ENCODE measurements around the gene MYO5A. TPM values are rescaled to one million over a fixed set of nuclear protein-coding genes. Genes with fewer than 3 reads are reported as not detected.
A peak's percentile ranks its signal among the peaks of the same experiment; 100 is the strongest.
"Not testable (repeated sequence)": the region's sequence is repeated elsewhere in the genome, so short reads cannot be mapped to it uniquely, and the experiment has no call there.

MYO5A gene
- total RNA-seq, result 31.2 TPM

DNA sequence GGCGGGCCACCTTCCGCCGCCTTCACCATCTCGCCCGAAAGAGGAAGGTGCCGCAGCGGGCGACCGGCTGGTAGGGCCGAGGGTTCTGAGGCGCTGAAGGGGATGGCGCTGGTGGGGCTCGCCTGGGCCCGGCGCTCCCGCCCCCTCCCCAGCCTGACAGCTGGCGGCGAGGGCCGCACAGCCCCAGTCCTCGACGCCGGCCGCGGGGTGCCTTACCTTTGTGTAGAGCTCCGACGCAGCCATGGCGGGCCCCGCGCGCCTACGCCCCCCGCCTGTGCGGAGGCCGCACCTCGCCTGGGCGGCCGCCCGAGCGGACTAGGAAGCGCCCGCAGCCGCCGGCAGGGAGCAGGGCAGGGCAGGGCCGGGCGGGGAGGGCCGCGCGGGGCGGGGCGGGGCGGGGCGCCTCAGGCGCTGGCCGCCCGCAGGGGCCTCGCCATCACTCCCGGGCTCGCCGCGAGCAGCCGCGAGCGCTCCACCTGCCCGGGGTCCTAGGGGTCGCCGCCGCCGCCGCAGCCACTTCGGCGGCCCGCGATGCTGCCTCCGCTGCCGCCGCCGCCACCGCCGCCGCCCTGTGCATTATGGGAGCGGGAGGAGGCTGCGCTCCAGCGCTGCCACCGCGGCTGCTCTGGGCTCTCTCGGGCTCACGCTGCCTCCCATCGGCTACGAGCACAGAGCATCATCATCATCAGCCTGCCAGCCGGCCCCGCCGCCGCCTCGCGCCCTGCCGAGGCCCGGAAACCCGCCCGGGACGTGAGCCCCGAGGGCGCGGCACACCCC, at the start of gene MYO5A:
Gene MYO5A (minus strand): TSS at position 317 of the 777 bp plus-strand sequence. CDS start 74 bp downstream, at position 243.
- Histone ChIP-seq H3K4me3 (peak within 1 kb of the TSS; percentile 78 to 83), H3K36me3 (no peaks in the 10 kb centered on the region), H3K27ac (peak within 1 kb of the TSS; percentile 91), H3K27me3 (no peaks in the 10 kb centered on the region), H3K9me3 (no peaks in the 10 kb centered on the region), H3K4me1 (peaks cover 12% of the 10 kb centered on the region)
- intact Hi-C loops (cut with DNase I), result no loop called here
- no peak for DNase-seq (ENCODE audit: extremely low spot score in 2 of 2)
- peak in 1 of 2 donors; percentile 19 for TF ChIP-seq POLR2A (IDR thresholded peaks at IDR 0.05)
- no peak for TF ChIP-seq POLR2AphosphoS5 (IDR thresholded peaks at IDR 0.05; ENCODE audit: insufficient read depth in 1 of 2, low read depth in 1 of 2)
- TF ChIP-seq, protein P1, sequence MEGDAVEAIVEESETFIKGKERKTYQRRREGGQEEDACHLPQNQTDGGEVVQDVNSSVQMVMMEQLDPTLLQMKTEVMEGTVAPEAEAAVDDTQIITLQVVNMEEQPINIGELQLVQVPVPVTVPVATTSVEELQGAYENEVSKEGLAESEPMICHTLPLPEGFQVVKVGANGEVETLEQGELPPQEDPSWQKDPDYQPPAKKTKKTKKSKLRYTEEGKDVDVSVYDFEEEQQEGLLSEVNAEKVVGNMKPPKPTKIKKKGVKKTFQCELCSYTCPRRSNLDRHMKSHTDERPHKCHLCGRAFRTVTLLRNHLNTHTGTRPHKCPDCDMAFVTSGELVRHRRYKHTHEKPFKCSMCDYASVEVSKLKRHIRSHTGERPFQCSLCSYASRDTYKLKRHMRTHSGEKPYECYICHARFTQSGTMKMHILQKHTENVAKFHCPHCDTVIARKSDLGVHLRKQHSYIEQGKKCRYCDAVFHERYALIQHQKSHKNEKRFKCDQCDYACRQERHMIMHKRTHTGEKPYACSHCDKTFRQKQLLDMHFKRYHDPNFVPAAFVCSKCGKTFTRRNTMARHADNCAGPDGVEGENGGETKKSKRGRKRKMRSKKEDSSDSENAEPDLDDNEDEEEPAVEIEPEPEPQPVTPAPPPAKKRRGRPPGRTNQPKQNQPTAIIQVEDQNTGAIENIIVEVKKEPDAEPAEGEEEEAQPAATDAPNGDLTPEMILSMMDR (IDR thresholded peaks at IDR 0.05), result no peak

DNA sequence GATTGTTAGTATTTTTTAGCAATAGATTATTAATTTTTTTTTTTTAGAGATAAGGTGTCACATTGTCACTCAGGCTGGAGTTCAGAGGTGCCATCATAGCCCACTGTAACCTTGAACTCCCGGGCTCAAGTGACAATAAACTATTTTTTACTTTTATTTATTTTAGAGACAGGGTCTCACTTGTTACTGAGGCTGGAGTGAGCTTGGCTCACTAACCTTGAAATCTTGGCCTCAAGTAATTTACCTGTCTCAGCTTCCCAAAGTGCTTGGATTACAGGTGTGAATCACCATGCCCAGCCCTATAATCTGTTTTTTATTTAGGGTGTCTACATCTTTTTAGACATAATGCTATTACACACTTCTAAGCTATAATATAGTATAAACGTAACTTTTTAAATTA, 48.0 kb upstream of the MYO5A start:
- no peaks in the 10 kb centered on the region for H3K4me1 ChIP-seq
- no peak for DNase-seq (ENCODE audit: extremely low spot score in 2 of 2)
- no peaks in the 10 kb centered on the region for H3K27me3 ChIP-seq
- H3K9me3 ChIP-seq, result no peaks in the 10 kb centered on the region
- intact Hi-C loops (cut with DNase I), result no loop called here
- no peak overlapping the region for H3K27ac ChIP-seq
- H3K36me3 ChIP-seq, result peaks cover 0 to 8% of the 10 kb centered on the region in 2 donors
- H3K4me3 ChIP-seq, result no peak overlapping the region
- TF ChIP-seq, protein P1 (IDR thresholded peaks at IDR 0.05), result no peak
- TF ChIP-seq POLR2A (IDR thresholded peaks at IDR 0.05), result no peak
- TF ChIP-seq POLR2AphosphoS5 (IDR thresholded peaks at IDR 0.05; ENCODE audit: insufficient read depth in 1 of 2, low read depth in 1 of 2), result no peak

DNA sequence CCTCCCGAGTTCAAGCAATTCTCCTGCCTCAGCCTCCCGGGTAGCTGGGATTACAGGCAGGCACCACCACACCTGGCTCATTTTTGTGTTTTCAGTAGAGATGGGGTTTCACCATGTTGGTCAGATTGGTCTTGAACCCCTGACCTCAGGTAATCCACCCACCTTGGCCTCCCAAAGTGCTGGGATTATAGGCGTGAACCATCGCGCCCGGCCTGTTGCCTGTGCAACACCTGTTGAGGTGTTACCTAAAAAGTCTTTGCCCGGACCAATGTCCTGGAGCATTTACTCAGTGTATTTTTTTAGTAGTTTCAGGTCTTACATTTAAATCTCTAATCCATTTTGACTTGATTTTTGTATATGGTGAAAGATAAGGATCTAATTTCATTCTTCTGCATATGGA, 46.9 kb upstream of the MYO5A start:
- H3K9me3 ChIP-seq; H3K4me1 ChIP-seq; H3K27ac ChIP-seq; H3K27me3 ChIP-seq; H3K36me3 ChIP-seq; DNase-seq (ENCODE audit: extremely low spot score in 2 of 2); H3K4me3 ChIP-seq; intact Hi-C loops (cut with DNase I): not testable (repeated sequence)

- intact Hi-C loops (cut with DNase I), result no loop called here
- DNase-seq (ENCODE audit: extremely low spot score in 2 of 2), result no peak
- H3K9me3 ChIP-seq, result no peaks in the 10 kb centered on the region
- no peaks in the 10 kb centered on the region for H3K4me1 ChIP-seq
- TF ChIP-seq, protein P1 (IDR thresholded peaks at IDR 0.05), result no peak
- TF ChIP-seq POLR2AphosphoS5 (IDR thresholded peaks at IDR 0.05; ENCODE audit: insufficient read depth in 1 of 2, low read depth in 1 of 2), result no peak
- no peak overlapping the region for H3K4me3 ChIP-seq
- H3K27me3 ChIP-seq, result no peaks in the 10 kb centered on the region
- no peak overlapping the region for H3K27ac ChIP-seq
- no peaks in the 10 kb centered on the region for H3K36me3 ChIP-seq
Observed at GRCh38 chr15:52575072-52575471, 46.4 kb upstream of the MYO5A start.

DNA sequence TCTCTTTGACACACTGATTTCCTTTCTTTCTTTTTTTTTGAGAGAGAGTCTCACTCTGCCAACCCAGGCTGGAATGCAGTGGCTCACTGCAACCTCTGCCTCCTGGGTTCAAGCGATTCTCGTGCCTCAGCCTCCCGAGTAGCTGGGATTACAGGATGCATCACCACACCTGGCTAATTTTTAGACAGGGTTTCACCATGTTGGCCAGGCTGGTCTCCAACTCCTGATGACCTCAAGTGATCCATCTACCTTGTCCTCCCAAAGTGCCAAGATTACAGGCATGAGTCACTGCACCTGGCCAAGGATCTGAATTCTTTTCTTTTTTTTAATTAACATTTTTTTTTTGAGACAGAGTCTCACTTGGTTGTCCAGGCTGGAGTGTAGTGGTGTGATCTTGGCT, 45.9 kb upstream of the MYO5A start:
- intact Hi-C loops (cut with DNase I), result not testable (repeated sequence)

More for the DNA sequence above, 45.9 kb upstream of the MYO5A start:
- H3K27me3 ChIP-seq; H3K4me3 ChIP-seq; H3K4me1 ChIP-seq; H3K27ac ChIP-seq; H3K9me3 ChIP-seq; H3K36me3 ChIP-seq; DNase-seq (ENCODE audit: extremely low spot score in 2 of 2): not testable (repeated sequence)
